Measurements from ENCODE around the gene TM2D3.

- TF ChIP-seq, protein P1, sequence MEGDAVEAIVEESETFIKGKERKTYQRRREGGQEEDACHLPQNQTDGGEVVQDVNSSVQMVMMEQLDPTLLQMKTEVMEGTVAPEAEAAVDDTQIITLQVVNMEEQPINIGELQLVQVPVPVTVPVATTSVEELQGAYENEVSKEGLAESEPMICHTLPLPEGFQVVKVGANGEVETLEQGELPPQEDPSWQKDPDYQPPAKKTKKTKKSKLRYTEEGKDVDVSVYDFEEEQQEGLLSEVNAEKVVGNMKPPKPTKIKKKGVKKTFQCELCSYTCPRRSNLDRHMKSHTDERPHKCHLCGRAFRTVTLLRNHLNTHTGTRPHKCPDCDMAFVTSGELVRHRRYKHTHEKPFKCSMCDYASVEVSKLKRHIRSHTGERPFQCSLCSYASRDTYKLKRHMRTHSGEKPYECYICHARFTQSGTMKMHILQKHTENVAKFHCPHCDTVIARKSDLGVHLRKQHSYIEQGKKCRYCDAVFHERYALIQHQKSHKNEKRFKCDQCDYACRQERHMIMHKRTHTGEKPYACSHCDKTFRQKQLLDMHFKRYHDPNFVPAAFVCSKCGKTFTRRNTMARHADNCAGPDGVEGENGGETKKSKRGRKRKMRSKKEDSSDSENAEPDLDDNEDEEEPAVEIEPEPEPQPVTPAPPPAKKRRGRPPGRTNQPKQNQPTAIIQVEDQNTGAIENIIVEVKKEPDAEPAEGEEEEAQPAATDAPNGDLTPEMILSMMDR (IDR thresholded peaks at IDR 0.05) = no peak
- TF ChIP-seq POLR2A (IDR thresholded peaks at IDR 0.05) = no peak
- no peak for TF ChIP-seq EP300 (IDR thresholded peaks at IDR 0.05)
- TF ChIP-seq POLR2AphosphoS5 (IDR thresholded peaks at IDR 0.05) = no peak
Measured at GRCh38 chr15:101667881-101668280, 15.7 kb upstream of the TM2D3 start.
